WTC11 (cell line): ENCODE results near the gene MMAA. TPM values are rescaled to one million over a fixed set of nuclear protein-coding genes. Genes with fewer than 3 reads are reported as not detected.

ENCODE experiments used
- ATAC-seq: fragments of 200-7000 bp; cut with Tn5 transposase; 2 replicates; pipeline ENCODE4 v1.10.0; 2021; ENCODE audit warnings: mild to moderate bottlenecking, moderate library complexity
- CTCF ChIA-PET: fragments of 300-600 bp; sonication (Branson Sonifier 250); formaldehyde crosslinking; loops from one replicate; lab custom pipeline; 2021; ENCODE audit warnings: antibody characterized with exemption; lab: Charles Lee
- POLR2A ChIA-PET: fragments of 350-600 bp; sonication (Branson Sonifier 250); formaldehyde crosslinking; loops from one replicate; lab custom pipeline; 2021; ENCODE audit warnings: antibody characterized with exemption; lab: Charles Lee
- DNase-seq: peaks from one replicate; pipeline ENCODE4 v3.0.0; 2021; ENCODE audit warnings: low spot score
- H3K27ac Mint-ChIP-seq: 2 replicates; pipeline ENCODE4 v1.8.0; 2021; ENCODE audit warnings: mixed read lengths
- H3K27me3 Mint-ChIP-seq: 2 replicates; pipeline ENCODE4 v1.8.0; 2021; ENCODE audit warnings: low read depth, mild to moderate bottlenecking, moderate library complexity, mixed read lengths
- H3K36me3 Mint-ChIP-seq: 2 replicates; pipeline ENCODE4 v1.8.0; 2021; ENCODE audit warnings: mixed read lengths
- H3K4me1 Mint-ChIP-seq: 2 replicates; pipeline ENCODE4 v1.8.0; 2022; ENCODE audit warnings: mixed read lengths
- H3K4me3 Mint-ChIP-seq: 2 replicates; pipeline ENCODE4 v1.8.0; 2021; ENCODE audit warnings: mild to moderate bottlenecking, moderate library complexity, mixed read lengths
- H3K9me3 Mint-ChIP-seq: 2 replicates; pipeline ENCODE4 v1.8.0; 2021; ENCODE audit warnings: mixed read lengths
- AFF4 ChIP-seq: sonication (generic); formaldehyde crosslinking; IDR thresholded peaks from 2 replicates; pipeline ENCODE4 v1.8.1; 2023; ENCODE audit warnings: mild to moderate bottlenecking, missing genetic modification reagents, borderline replicate concordance
- CDX4 ChIP-seq: fragments of 250-450 bp; sonication (Bioruptor Pico); IDR thresholded peaks from 2 replicates; pipeline ENCODE4 v1.9.0; 2021; ENCODE audit warnings: moderate library complexity, mild to moderate bottlenecking, inconsistent platforms, borderline replicate concordance
- CREB1 ChIP-seq: sonication (generic); formaldehyde crosslinking; IDR thresholded peaks from 2 replicates; pipeline ENCODE4 v1.8.0; 2023; ENCODE audit warnings: mild to moderate bottlenecking, missing genetic modification reagents
- ERG ChIP-seq: fragments of 250-450 bp; sonication (Bioruptor Pico); IDR thresholded peaks from 2 replicates; pipeline ENCODE4 v1.8.0; 2021; ENCODE audit warnings: mild to moderate bottlenecking
- ESRRA ChIP-seq: sonication (generic); formaldehyde crosslinking; IDR thresholded peaks from 2 replicates; pipeline ENCODE4 v1.8.1; 2022; ENCODE audit warnings: mild to moderate bottlenecking, missing genetic modification reagents, borderline replicate concordance
- HMGXB4 ChIP-seq: sonication (generic); formaldehyde crosslinking; IDR thresholded peaks from 2 replicates; pipeline ENCODE4 v1.8.1; 2023; ENCODE audit warnings: mild to moderate bottlenecking, moderate library complexity, missing genetic modification reagents
- IRF1 ChIP-seq: sonication (generic); formaldehyde crosslinking; IDR thresholded peaks from 2 replicates; pipeline ENCODE4 v1.8.0; 2023; ENCODE audit warnings: missing genetic modification reagents
- NFE2L1 ChIP-seq: sonication (generic); formaldehyde crosslinking; IDR thresholded peaks from 2 replicates; pipeline ENCODE4 v1.8.1; 2023; ENCODE audit warnings: missing genetic modification reagents
- NFYB ChIP-seq: sonication (generic); formaldehyde crosslinking; conservative IDR thresholded peaks from 2 replicates; pipeline ENCODE4 v1.8.0; 2022; ENCODE audit warnings: low read depth, missing genetic modification reagents
- NR1H2 ChIP-seq: sonication (generic); formaldehyde crosslinking; IDR thresholded peaks from 2 replicates; pipeline ENCODE4 v1.9.0; 2021; ENCODE audit warnings: mild to moderate bottlenecking, moderate library complexity, missing genetic modification reagents
- NR2C2 ChIP-seq: sonication (generic); formaldehyde crosslinking; IDR thresholded peaks from 2 replicates; pipeline ENCODE4 v1.8.0; 2022; ENCODE audit warnings: mild to moderate bottlenecking, missing genetic modification reagents
- OVOL2 ChIP-seq: fragments of 250-450 bp; sonication (Bioruptor Pico); IDR thresholded peaks from 2 replicates; pipeline ENCODE4 v1.9.0; 2021; ENCODE audit warnings: mild to moderate bottlenecking, borderline replicate concordance
- SOX15 ChIP-seq: fragments of 250-450 bp; sonication (Bioruptor Pico); IDR thresholded peaks from 2 replicates; pipeline ENCODE4 v1.9.0; 2021; ENCODE audit warnings: mild to moderate bottlenecking
- TCF7 ChIP-seq: sonication (generic); formaldehyde crosslinking; IDR thresholded peaks from 2 replicates; pipeline ENCODE4 v1.8.0; 2022; ENCODE audit warnings: mild to moderate bottlenecking, low read depth, missing genetic modification reagents, moderate library complexity
- TEAD1 ChIP-seq: sonication (generic); formaldehyde crosslinking; IDR thresholded peaks from 2 replicates; pipeline ENCODE4 v1.8.0; 2022; ENCODE audit warnings: mild to moderate bottlenecking, missing genetic modification reagents
- ZNF396 ChIP-seq: fragments of 250-450 bp; sonication (Bioruptor Pico); IDR thresholded peaks from 2 replicates; pipeline ENCODE4 v1.8.0; 2021; ENCODE audit warnings: mild to moderate bottlenecking, moderate library complexity, borderline replicate concordance
- ZNF532 ChIP-seq: fragments of 250-450 bp; sonication (Bioruptor Pico); IDR thresholded peaks from 2 replicates; pipeline ENCODE4 v1.9.0; 2021; ENCODE audit warnings: mild to moderate bottlenecking, borderline replicate concordance
- total RNA-seq: library from RNA; stranded (reverse); gene quantifications from 3 replicates; pipeline ENCODE4 v1.2.3, GENCODE V29; 2021

Gene MMAA
- total RNA-seq, 1 experiment from 2014 or later, result 4.9 TPM

GRCh38 chr4:145680902-145681301 is 61.7 kb downstream of the MMAA start:
- Mint-ChIP-seq H3K27me3 (0 out of 2 replicates have a peak, but pooled peaks cover 5% of the 10 kb centered on the region), H3K4me3 (no peak overlapping the region), H3K4me1 (peaks cover 21% of the 10 kb centered on the region), H3K36me3 (peaks cover 20% of the 10 kb centered on the region), H3K27ac (no peak overlapping the region), H3K9me3 (peaks cover 31% of the 10 kb centered on the region)
- DNase-seq (no peak), ATAC-seq (no peak)
- TF ChIP-seq NFE2L1 (CRISPR knock-in tag), result no peak
- TF ChIP-seq OVOL2 (CRISPR knock-in tag), result no peak
- no peak for TF ChIP-seq AFF4 (CRISPR knock-in tag)
- TF ChIP-seq ZNF396, result no peak
- no peak for TF ChIP-seq CREB1 (CRISPR knock-in tag)
- TF ChIP-seq NR2C2 (CRISPR knock-in tag), result no peak
- no peak for TF ChIP-seq TCF7 (CRISPR knock-in tag)
- no peak for TF ChIP-seq NR1H2
- TF ChIP-seq SOX15 (CRISPR knock-in tag), result no peak
- no peak for TF ChIP-seq TEAD1 (CRISPR knock-in tag)
- TF ChIP-seq ERG (CRISPR knock-in tag), result no peak
- no peak for TF ChIP-seq ZNF532 (CRISPR knock-in tag)
- ChIA-PET CTCF (no interaction called here), POLR2A (no interaction called here)

- POLR2A ChIA-PET, result no interaction called here
- CTCF ChIA-PET, result no interaction called here
- H3K9me3 Mint-ChIP-seq, result peaks cover 31% of the 10 kb centered on the region
- TF ChIP-seq ESRRA (CRISPR knock-in tag), result no peak
- no peak for TF ChIP-seq IRF1
- no peak for TF ChIP-seq CDX4
- no peak for TF ChIP-seq NFYB
- TF ChIP-seq TCF7 (CRISPR knock-in tag), result no peak
- TF ChIP-seq HMGXB4 (CRISPR knock-in tag), result no peak
- H3K36me3 Mint-ChIP-seq, result peaks cover 20% of the 10 kb centered on the region
- DNase-seq (no peak), ATAC-seq (no peak)
- H3K27me3 Mint-ChIP-seq, result 0 out of 2 replicates have a peak, but pooled peaks cover 5% of the 10 kb centered on the region
- H3K27ac Mint-ChIP-seq, result no peak overlapping the region
- no peak overlapping the region for H3K4me3 Mint-ChIP-seq
- peaks cover 26% of the 10 kb centered on the region for H3K4me1 Mint-ChIP-seq
These were observed 62.3 kb downstream of the MMAA start for GRCh38 chr4:145681518-145681917.
